ENCODE results near the gene DDX49.

DNA sequence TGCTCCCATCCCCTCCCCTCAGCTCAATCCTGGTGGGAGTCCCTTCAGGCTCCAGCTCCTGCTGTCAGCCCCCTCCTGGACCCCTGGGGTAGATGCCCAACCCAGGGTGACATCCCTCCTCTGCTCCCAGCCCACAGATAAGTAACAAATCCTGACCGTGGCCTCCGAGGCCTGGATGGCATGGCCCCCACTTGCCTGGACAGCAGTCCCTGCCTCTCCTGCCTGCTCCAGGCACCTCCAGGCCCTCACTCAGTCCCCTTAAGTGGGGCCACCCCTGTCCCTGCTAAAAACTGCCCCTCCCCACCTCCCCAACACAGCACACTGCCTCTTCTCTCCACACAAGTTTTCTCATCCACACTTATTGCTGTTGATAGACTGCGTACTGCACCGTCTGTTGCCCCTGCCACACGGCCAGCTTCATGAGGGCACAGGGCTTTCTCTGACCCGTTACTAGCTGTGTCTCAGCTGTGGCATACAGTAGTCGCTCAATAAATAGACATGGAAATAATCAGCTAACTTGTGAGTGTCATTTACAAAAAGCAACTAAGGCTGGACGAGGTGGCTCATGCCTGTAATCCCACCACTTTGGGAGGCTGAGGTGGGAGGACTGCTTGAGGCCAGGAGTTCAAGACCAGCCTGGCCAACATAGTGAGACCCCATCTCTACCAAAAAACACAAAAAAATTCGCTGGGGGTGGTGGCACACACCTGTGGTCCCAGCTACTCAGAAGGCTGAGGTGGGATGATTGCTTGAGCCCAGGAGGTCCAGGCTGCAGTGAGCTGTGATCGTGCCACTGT, 29.4 kb upstream of the DDX49 start:
- TF ChIP-seq, protein P1, sequence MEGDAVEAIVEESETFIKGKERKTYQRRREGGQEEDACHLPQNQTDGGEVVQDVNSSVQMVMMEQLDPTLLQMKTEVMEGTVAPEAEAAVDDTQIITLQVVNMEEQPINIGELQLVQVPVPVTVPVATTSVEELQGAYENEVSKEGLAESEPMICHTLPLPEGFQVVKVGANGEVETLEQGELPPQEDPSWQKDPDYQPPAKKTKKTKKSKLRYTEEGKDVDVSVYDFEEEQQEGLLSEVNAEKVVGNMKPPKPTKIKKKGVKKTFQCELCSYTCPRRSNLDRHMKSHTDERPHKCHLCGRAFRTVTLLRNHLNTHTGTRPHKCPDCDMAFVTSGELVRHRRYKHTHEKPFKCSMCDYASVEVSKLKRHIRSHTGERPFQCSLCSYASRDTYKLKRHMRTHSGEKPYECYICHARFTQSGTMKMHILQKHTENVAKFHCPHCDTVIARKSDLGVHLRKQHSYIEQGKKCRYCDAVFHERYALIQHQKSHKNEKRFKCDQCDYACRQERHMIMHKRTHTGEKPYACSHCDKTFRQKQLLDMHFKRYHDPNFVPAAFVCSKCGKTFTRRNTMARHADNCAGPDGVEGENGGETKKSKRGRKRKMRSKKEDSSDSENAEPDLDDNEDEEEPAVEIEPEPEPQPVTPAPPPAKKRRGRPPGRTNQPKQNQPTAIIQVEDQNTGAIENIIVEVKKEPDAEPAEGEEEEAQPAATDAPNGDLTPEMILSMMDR (conservative IDR thresholded peaks at IDR 0.05), result no peak
- no peak for TF ChIP-seq ZFX (IDR thresholded peaks at IDR 0.05)

Measured in C4-2B (cell line).